T1000 (cell line): Measurements from ENCODE around the gene SS18L1.
"Not testable (repeated sequence)": the region's sequence is repeated elsewhere in the genome, so short reads cannot be mapped to it uniquely, and the experiment has no call there.

Source experiments
- DNase-seq: peaks from one replicate; lab custom pipeline; 2025; ENCODE audit warnings: mixed read lengths; lab: John Stamatoyannopoulos, UW

SS18L1 gene, protein sequence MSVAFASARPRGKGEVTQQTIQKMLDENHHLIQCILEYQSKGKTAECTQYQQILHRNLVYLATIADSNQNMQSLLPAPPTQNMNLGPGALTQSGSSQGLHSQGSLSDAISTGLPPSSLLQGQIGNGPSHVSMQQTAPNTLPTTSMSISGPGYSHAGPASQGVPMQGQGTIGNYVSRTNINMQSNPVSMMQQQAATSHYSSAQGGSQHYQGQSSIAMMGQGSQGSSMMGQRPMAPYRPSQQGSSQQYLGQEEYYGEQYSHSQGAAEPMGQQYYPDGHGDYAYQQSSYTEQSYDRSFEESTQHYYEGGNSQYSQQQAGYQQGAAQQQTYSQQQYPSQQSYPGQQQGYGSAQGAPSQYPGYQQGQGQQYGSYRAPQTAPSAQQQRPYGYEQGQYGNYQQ

DNA sequence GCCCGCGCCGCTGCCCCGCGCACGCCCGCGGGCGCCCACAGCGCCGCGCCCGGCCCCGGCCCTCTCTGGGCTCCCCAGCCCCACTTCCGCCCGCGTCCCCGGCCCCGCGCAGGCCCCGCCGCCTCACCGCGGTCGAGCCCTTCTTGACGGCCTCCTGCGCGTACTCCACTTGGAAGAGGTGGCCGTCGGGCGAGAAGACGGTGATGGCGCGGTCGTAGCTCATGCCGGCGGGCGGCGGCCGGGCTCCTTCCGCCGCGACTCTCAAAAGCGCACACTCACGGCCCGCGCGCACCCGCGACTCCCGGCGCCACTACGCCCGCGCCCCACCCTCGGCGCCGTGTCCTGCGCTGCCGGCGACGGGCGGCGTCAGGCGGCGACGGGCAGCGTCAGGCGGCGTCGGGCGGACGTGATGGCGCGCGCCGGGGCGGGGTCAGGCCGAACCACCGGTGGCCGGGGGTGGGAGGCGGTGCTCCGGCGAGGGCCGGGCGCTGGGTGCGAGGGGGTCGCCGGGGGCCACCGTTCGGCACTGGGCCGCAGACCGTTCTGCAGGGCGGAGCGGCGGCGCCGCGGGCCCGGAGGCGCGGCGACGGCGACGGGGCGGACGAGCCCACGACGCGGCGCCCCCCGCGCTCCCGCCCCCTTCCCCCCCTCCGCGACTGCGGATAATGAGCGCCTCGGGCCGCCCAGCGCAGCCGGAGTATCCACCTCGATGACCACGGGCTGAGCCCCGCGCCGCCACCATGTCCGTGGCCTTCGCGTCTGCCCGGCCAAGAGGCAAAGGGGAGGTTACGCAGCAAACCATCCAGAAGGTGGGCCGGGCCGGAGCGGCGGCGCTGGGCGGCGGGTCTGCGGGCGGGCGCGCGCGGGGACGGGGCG, at the start of gene SS18L1, which contains the start of gene PSMA7:
Gene SS18L1, plus strand, starts transcription at position 689 of the 876 bp plus-strand sequence. Its CDS starts 52 bp downstream, at position 741.
Gene PSMA7, minus strand, starts transcription at position 314 of the 876 bp plus-strand sequence. Its CDS starts 91 bp downstream, at position 223.
- DNase-seq = peak; percentile 63

DNA sequence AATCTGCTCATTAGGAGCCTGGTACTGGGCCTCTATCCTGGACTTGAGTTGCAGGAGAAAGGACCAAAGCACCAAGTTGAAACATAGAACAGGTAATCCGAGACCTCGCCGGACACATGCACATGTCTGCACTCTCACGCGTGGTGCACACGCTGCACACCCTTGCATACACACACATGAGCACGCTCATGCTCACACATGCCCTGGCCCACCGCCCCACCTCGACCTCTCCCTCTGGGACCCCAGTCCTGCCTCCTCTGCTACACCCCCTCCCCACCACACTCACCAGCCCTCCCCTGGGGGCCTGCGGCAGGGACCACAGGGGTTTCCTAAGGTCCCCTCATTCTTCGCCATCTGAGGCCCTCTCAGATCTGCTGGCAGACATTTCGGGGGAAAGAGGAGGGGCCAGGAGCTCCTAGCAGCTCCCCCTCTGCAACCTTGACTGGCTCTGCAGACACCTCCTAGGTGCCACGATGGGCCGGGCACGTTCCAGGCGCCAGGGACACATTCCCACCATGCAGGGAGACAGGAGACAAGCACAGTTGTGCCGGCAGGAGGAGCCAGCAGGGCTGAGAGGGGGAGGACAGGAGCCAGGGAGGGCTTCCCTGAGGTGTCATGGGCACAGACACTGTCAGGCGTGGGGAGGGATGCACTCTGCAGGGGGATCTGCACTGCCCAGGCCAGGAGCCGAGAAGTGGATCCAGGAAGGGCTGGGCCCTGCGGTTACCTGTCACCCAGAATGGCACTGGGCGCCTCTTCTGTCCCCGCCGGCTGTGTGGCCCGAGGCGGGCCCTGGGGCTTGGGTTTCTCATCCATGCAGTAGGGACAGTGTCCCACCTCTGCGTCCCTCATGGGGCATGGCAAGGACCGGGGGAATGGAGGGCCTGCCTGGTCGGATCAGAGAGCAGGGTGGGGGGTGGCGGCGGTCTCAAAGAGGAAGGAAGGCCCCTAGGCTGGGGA, 46.9 kb upstream of the SS18L1 start:
- DNase-seq = no peak

DNA sequence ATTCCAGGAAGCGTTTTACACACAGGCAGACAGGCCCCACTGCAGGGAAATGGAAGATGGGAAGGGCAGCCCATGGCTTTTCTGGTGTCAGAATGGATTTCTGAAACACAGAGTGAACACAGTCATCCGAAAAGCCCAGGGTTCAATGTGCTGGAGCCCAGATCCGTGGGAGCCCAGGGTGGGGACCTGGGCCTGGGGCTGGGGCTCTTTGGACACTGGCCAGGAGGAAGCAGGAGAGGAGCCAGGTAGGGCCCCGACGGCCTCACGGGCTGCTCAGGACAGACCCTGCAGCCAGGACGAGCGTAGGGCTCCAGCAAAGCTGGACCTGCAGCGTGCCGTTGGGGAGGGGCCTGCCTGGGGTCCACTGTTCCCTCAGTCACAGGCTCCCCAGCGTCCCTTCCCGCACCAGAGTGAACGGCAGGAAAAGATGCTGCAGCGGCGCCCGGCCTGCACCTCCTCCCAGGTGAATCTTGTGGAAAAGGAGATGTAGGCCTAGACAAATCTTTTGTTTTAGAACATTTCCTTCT, 45.6 kb upstream of the SS18L1 start:
- no peak for DNase-seq

DNA sequence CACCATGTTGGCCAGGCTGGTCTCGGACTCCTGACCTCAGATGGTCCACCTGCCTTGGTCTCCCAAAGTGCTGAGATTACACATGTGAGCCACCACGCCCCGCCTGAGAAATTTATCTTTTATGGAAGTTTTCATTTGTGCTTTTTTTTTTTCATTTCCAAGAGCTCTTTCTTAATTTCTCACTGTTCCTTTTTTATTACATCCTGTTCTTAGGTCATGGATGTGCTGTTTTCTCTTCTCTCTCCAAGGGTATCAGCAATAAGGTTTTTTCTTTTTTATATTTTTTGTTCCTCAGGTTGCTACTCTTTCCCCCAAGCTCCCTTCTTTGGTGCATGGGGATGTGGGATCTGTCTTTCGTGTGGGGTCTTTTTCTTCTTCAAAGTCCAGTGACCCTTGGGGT, 42.5 kb upstream of the SS18L1 start:
- DNase-seq = no peak

DNA sequence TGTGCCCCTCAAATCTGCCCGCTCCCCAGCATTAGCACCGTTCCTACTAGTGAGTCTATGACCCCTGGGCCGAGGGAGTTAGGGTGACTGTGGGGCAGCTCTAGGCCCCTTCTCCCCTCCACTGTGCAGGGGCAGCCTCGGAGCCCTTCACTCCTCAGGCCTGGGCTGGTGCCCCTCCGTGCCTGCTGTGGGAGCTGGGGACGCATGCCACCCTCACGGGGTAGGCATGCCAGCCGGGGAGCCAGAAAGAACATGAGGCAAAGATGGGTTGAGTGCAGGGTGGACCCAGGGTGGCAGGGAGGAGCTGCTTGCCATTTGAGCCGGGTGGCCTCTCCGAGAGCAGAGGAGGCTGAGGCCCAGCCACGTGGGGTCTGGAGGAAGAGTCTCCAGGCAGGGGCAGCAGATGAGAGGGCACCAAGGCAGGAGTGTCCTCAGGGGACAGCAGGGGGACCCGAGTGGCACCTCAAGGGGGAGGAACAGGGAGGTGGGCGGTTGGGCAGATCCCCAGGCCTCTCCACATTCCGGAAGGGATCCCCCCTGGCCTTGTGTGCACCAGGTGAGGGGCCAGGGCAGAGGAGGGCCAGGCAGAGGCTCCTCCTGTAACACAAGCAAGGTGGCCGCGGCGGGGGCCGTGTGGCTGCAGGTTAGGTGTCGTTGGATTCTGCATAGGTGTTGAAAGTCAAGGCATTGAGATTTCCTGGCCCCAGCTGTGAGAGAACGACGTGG, 39.9 kb upstream of the SS18L1 start:
- no peak for DNase-seq

DNA sequence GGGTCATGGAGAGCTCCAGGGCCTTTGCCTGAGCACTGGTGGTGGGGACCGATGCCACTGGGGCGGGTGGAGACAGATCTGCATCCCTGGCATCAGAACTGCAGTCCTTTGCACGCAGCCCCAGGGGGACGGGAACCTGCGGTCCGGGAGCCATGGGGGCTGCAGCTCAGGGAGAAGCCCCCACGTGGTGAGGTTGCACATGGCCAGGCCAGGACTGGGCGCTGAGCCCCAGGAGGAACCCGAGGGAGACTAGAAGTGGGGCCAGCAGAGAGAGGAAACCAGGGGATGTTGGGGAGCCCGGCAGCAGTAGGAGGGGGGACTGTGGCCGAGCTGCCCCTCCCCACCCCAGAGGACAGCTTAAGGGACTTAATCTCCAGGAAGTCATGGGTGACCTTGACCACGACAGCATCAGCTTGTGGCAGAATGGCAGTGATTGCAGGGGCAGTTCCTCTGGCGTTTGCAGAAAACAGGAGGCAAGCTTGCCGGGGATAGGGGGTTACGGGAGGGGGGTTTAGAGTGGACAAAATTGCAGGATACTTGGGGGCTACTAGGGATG, 39.3 kb upstream of the SS18L1 start:
- no peak for DNase-seq

DNA sequence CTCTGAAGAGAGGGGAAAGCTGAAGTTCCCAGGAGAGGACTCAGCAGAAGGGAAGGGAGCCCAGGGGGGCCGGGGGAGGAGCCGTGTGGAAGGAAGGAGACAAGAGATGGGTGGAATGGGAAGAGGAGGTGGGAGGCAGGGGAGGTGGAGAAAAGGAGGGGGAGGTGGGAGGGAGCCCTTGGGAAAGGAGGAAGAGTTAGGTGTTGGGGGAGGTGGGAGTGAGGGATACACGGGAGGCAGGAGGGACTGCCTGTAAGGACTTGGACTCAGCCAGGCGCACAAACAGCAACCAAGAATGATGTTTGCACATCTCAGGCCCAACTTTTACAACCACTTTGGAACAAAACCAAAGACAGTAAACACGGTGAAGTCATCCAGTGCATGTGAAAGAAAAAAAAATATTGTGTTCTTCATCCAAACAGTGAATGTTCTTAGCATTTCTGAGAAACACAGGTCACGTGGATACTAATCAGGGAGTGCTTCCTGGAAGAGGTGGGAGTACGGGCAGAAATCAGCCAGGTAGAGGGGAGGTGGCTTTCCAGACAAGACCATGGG, 38.7 kb upstream of the SS18L1 start:
- DNase-seq = no peak

DNA sequence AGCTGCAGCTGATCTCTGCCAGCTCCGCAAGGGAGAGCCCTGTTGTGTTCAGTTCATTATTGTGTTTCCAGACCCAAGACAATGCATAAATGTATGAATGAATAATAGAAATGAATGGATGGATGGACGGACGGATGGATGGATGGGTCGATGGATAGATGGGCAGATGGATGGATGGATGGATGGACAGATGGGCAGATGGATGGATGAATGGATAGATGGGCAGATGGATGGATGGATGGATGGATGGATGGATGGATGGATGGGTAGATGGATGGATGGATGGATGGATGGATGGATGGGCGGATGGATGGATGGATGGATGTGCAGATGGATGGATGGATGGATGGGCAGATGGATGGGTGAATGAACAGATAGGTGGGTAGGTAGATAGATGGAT, 38.0 kb upstream of the SS18L1 start:
- DNase-seq = no peak

DNA sequence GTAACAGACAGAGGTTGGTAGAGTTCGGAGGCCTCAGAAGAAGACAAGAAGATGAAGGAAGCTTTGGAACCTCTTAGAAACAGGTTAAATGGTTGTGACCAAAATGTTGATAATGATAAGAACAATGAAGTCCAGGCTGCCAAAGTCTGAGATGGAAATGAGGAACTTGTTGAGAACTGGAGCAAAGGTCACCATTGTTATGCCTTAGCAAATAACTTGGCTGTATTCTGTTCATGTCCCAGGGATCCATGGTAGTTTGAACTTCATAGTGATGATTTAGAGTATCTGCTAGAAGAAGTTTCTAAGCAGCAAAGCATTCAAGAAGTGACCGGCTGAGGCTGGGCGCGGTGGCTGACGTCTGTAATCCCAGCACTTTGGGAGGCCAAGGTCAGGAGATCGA, 32.4 kb upstream of the SS18L1 start:
- no peak for DNase-seq

DNA sequence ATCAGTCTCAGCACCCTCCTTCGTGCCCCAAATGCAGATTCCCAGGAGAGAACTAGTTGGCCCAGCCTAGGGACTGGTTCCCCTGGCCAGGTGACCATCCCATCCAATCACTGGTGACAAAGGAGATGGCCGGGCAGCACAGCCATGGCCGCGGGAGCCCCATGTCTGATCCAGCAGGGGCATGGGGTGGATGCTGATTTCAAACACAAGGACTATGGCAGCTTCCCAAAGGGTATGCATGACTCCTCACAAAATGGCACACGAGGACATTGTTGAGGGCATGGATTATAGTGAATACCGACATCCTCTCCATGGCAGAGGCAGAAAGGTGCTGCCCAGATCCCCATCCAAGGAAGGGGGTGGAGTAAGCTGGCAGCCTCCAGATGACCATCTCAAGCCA, 31.2 kb upstream of the SS18L1 start:
- DNase-seq = no peak

DNA sequence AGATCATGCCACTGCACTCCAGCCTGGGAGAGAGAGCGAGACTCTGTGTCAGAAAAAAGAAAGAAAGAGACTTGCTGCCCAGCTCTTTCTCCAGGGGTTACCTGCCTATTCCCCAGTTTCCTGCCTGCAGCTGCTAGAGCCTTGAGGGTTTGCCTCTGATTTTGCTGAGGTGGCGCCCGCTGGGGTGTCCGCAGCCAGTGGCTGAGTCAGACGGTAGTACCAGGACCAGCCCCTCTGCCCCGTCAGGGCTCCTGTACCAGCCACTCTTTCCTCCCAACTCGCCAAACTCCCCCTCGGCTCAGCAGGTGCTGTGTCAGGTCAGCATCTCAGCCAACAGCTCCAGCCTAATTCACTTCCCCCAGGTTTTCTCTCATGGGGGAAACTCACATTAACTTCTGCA, 28.7 kb upstream of the SS18L1 start:
- DNase-seq = no peak

DNA sequence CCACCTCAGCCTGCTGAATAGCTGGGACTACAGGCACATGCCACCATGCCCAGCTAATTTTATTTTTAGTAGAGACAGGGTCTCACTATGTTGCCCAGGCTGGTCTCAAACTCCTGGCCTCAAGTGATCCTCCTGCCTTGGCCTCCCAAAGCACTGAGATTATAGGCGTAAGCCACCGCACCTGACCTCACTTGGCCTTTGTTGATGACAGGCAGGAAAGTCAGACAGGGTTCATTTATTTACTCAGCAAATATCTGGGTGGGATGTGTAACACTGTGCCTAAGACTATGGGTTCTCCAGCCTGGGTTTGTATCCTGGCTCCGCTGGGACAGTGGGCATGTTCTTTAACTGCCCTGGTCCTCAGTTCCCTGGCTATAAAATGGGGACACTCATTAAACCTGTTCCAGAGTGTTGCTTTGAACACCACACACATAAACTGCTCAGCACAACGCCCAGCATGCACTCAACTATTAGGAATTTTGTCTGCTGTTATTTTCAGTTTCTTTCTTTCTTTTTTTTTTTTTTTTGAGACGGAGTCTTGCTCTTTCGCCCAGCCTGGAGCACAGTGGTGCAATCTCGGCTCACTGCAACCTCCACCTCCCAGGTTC, 27.7 kb upstream of the SS18L1 start:
- not testable (repeated sequence) for DNase-seq

DNA sequence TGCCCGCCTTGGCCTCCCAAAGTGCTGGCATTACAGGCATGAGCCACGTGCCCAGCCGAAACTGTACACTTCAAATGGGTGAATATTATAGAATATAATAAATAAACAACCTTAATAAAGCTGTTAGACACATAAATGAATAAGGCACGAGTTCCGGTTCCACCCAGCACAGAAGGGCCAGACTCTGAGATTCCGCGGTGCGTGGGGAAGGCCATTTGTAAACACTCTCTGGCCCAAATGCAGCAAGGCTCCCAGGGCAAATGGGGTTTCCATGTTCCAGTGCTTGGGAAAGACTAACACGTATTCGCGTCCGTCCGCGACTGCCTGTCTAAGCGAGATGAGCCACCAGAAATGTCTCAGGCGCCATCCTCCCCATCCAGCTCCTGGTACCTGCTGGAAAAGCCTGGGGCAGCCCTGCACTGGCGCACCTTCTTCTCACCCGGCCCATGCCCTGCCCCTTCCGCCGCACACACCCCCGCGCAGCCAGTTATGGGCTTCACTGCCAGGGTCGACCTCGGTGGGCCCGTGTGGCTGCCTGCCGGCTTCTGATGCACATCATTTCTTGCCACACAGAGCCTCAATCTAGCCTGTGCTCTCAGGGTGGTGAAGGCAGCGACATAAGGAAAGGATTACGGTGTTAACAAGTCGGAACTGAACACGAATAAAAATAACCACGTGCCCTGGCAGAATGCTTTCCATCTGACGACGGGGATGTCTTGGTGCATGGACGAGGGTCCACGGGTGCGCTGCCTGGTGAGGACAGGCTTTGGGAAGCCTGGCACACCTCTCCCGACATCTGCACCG, 26.8 kb upstream of the SS18L1 start:
- no peak for DNase-seq

DNA sequence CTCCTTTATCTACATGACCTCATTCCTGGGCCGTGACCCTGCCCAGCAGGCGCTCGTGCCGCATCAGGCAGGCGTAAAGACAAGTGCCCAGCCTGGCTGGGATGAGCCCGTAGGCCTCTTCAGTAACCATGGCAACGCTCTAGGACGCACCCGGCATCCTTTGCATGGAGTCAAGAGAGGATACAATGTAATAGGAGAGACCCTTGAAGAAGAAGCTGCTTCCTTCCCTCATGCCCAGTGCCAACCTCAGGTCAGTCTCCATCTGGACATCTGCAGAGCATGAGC, 26.3 kb upstream of the SS18L1 start:
- no peak for DNase-seq

DNA sequence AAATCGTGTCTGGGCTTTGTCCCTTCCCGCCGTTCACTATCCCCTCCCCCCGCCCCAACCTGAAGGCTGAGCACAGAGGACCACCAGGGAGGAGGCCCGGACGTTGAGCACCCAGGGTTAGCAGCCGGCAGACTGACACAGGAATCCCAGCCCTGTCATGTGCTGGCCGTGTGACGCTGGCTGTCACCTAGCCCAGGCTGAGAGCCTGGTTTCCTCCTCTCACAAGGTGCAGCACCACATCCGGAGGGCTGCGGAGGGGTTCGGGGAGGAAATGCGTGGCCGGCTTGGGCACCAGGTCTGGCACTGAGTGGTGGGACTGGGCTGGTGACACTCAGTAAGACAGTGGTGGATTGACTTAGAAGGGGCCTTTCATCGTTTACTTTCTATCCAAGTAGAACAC, 25.9 kb upstream of the SS18L1 start:
- no peak for DNase-seq

DNA sequence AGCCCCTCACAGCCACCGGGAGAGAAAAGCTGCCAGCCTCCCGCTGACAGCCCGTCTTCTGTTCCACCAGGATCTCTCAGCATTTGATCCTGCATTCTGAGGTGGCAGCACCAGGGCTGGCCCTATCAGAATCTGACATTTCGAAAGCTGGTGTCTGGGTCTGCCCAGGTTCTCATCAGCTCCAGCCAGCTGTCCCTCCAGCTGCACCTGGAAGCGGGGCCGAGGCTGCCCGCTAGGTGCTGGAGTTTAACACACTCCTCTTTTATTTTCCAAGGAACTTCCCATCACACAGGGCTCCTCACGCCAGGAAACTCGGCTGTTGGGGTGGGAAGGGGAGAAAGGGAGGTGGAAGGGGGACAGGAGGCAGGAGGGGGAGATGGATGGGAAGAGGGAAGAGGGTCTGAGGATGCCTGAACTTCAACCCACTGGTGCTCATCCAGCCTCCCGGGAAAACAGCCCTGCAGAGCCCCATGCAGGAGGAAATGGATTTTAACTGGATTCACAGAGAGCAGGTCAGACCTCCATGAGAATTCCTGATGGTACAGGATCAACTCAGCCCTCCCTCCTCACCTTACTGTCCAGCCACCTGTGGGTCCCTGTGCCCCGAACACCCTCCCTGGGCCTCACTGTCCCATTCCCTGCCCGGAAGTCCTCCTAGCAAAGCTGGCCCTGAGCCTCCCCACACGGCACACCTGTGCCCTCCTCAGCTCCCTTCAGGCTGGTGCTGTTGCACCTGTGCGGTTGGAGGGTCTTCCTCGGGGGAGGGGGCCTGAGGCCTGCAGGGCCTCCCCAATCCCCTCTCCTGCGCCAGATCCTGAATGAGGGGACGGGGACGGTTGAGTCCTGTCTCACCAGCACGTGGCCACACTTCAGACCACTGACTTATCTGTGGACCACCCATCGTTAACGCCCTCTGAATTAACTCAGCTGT, 25.2 kb upstream of the SS18L1 start:
- DNase-seq = no peak

DNA sequence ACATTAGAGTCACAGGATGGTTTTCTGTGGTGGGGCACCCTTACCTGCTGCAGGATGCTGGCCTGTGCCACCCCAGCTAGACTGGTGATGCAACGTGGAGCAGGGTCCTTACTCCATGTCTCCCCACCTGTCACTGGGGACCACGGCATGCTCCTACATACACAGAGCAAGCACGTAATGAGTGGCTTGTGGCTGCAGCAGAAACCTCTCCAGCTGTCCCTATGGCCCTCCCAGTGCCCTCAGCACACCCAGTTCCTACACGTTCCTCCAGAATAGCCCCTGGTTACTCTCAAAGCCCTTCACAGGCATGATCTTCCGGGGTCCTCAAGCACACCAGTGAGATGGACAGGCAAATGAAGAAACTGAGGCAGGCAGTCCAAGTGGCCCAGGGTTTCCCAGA, 24.5 kb upstream of the SS18L1 start:
- no peak for DNase-seq
